Fibroblast of skin of abdomen (primary cell): ENCODE measurements around the gene RASGRP1. TPM values are rescaled to one million over a fixed set of nuclear protein-coding genes. Genes with fewer than 3 reads are reported as not detected.
"Not testable (repeated sequence)": the region's sequence is repeated elsewhere in the genome, so short reads cannot be mapped to it uniquely, and the experiment has no call there.

Source experiments
- DNase-seq: peaks from one replicate; pipeline ENCODE4 v3.0.0-alpha.2; 2013
- polyA plus RNA-seq, 2 experiments: library from polyadenylated mRNA; unstranded; fragments of 120-200 nt; gene quantifications; one replicate each; pipeline ENCODE4 v1.2.1, GENCODE V29; 2013; ENCODE audit not compliant: insufficient read length in 2 of 2

The RASGRP1 gene
- 2.4 TPM for polyA plus RNA-seq (2013, experiment 1 of 2; ENCODE audit: insufficient read length)
- polyA plus RNA-seq (2013, experiment 2 of 2; ENCODE audit: insufficient read length): 2.3 TPM

DNA sequence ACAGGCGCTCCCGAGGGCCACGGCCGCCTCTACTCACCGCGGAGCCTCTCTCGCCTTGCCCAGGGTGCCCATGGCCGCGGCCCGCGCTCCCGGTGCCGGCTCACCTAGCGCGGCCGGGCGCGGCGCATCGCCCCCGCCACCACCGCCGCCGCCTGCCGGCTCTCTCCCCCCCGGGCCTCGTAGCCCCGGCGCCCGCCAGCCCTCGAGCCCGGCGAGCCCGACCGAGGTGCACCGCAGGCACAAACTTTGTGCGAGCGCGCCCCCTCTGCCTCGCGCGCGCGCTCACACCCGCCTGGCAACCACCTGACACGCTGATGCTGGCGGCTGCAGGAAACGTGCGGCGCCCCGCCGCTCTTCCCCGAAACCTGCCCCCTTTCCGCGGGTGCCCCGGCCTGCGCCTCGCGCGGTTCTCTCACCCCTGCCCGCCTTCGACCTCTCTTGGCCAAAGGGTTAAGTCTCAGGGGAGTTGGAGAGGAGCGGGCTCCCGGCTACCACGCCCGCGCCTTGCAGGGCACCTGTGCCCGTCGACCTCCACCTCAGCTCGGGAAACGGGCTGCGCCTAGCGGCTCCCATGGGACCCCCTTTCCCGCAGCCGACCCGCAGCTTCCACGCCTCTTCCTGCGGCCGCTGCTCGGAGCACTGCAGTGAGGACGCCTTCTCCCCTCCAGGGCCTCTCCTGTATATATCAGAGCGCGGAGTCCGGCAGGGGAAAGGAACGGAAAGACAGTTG is at the start of gene RASGRP1:
Gene RASGRP1 (minus strand): TSS at position 258 of the 730 bp plus-strand sequence. CDS start 186 bp downstream, at position 72.
- peak; percentile 58 for DNase-seq

DNA sequence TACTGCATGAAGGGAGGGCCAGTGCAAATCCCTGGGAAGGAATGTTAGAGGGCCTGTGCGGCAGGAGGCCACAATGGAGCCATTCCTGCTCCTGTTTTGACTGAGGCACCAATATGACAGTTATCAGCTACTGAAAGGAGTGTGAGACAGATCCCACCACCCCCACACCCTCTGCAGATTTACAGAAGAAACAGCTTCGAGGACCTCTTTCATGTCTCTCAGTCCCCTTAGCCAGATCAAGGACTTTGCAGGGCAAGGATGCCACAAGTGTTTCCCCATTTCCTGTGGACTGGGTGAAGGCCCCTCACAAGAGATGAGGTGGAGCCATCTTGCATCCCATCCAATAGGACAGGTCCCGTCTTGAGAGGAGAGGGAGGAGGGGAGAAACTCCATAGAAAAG is 48.5 kb upstream of the RASGRP1 start:
- DNase-seq: no peak

DNA sequence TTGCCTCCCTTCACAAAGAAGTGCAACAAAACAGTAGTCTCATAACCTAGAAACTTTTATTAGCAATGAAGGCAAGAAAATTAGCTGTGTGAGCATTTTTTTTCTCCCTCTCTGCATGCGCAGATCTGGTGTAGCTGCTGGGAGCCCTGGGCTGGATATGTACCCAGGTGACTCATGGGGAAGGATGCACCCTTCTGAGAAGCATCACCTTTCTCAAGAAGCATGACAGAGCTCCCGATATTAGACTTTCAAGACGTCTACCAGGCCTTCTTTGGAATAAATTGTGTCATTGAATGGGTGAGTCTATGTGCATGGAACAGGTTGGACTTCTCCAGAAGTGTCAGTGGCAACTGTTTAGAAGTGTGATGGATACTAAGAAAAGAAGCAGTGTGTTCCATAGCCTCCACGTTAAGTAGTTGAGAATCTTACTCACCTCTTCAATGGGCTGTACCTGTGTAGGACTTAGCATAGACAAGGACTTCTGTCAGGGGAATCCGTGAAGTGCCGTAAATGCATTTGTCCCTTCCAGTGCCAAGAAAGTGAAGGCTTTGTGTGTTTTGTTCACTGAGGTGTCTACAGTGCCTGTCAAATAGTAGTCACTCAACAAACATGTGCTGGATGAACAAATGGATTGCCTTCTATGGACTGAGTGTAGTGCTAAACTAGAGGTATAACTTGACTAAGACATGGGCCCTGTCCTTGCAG is 47.7 kb upstream of the RASGRP1 start:
- DNase-seq: no peak

DNA sequence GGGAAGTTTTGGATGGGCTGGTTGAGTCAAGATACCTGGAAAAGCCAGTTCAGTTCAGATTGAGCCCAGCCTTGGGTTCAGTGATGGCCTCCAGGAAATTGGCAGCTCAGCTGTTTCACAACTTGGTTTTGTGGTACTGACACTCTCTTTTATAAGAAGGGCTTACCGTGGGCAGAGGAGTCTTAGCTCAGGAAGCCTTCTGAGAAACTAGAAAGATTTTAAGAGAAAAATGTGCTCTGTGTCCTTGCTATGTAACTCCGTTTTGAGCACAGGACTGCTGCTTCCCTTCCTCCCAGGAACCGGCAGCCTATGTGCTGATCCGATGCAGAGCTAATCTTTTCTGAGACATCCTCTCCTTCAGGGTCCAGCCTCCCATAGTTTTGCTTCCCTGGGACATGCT is 46.6 kb upstream of the RASGRP1 start:
- no peak for DNase-seq

DNA sequence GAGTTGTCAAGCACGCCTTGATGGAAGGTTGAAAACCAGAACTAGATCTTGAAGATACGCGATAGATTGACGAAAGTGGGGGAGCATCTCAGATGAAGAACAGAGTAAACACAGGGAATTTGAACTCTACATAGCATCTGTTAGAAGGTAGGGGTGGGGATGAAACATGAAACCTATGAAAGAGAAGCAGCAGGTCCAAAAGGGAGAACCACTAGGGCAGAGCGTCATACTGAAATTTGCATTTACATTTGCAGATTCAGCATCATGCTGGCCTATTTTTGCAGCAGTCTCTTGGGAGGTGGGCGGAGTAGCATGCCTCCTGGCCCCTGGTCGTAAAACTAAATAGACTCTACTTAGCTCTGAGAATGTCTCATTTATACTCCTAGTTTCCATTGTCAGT is 46.1 kb upstream of the RASGRP1 start:
- DNase-seq: no peak

DNA sequence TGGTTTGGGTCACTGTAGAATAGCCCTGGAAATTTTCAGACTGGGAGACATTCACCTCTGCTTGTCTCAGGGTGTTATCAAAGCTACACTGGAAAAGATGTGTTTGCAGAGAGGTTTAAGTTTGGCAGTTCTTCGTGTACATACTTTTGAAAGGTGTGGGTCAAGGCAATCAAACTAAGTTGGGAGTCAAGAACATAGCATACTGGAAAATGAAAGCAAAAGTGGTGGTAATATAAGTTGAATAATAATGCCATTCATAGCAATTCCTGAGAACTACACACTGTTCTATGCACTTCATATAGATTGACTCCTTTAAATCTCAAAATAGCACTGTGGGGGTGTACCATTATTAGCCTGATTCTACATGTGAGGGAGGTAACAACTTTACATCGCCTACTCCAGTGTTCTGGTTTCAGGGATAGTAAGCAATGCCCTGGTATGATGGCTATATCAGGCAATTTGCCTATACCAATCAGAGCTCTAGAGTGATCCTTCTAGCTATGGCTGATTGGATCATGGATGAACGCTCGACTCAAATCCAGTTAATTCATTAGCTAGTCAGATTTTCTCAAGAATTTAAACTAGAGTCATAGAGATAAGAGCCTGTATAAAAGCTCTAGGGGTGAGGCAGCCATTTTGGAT is 44.6 kb upstream of the RASGRP1 start:
- no peak for DNase-seq

DNA sequence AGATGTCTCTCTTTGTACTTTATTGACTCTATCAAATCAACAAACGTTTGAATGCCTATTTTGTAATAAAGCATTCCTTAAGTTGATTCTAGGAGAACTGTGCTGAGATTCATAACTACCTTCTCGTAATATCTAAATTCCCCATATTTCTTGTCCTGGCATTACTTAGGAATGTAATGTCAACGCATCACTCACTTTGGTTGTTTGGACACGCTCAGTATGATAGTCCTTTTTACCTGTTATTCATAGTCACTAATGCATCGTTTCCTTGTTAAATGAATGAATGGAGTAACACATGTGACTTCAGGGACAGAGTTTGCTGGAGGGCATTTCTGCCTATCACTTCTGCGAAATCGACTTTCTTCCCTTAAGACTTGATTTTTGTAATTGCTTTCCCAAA is 44.1 kb upstream of the RASGRP1 start:
- no peak for DNase-seq

DNA sequence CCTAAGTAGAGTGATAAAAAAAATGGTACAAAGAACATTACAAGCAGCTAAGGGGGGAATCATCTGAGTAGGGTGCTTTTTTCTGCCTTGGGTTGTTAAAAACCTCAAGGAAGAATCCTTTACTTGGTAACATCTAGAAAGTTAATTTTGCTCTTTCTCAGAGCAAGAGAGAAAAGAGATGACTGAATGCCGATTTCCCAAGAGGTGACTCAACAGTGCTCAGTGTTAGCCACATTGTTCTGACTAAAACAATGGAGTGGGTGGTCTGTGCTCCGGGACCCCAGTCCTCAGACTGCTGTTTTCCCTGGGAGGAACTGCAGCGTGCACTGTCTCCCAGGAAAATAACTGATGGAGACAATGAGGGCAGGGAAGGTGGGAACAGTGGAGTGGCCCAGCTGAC is 41.1 kb upstream of the RASGRP1 start:
- DNase-seq: no peak

DNA sequence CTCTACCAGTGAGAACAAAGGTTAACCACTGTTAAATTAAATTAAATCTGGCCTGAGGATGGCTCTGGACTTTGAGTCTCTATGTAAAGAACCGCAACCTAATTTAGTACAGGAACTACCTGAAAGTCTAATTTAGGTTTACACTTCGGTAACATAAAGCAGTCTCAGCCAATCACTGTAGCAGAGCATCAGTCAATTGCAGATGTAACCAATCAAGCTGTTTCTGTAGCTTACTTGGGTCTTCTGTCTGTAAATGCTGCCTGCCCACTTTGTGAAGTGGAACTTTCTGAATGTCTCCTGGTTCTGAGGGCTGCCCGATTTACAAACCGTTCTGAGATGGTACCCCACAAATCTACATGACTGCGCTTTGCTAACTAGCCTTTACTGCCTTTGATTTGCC is 39.1 kb upstream of the RASGRP1 start:
- no peak for DNase-seq

DNA sequence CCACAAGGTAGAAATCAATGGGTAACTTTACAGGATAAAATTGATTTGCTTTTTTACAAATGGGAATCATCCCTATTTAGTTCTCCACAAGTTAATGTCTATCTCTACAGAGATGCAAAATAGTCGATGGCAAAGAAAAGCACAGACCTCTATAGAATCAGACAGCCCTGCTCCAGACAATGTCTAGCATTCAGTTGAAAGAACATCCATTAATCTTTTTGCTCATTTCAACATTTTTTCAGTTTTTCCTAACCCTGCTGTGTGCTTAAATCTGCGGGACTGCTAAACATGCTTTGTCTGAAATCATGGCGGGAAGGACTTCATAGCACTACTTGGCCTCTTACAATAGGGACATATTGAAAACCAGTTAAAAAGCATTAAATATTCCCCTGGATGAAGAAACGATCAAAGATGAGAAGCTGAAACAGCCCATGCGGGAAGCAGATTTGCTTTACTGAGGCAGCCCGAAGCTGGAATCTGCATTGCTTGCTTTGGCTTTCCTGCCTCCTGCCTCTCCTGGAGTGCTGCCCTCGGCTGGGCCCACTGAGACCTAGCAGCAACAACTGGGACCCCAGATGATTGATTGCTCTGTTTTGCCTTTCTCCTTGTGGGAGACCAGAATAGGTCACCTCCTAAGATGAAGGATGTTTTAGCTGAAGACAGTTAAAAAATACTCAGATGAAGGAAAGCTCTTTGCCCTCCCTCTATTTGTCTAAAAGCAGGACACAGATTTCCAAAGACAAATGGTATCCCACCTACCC is 38.5 kb upstream of the RASGRP1 start:
- no peak for DNase-seq

DNA sequence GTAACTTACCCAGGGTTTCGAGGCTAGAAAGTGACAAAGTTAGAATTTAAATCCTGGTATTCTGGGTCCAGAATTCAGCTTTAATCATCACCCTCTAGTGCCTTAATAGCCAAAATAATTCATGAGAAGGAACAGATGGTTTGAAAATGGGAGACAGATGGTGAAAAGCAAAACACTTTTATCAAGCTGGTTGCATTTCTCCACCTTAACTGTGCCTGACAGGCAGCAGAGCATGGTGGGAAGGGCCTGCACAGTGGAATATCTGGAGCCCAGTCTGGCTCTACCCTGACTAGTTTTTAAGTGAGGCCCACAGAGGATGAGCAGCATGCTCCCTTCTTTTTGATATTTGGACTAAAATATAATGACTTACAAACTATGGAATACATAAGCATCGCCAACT is 35.6 kb upstream of the RASGRP1 start:
- no peak for DNase-seq

DNA sequence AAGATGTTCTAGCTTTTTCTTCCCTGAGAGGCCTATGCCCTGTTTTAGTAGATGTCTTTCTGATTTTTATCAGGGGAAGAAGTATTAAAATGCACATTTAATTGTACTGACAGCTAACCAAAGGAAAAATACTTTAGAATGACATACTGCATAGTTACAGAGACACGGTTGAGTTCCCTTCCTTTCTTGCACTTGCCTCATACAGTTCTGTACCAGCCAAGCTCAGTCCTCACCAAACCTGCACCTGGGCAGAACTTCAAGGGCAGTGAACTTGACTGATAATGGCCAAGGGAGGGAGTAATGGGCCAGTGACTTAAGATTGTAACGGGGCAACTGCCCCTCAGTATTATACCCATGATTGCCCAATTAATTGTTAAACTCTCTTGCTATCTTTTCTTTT is 34.1 kb upstream of the RASGRP1 start:
- no peak for DNase-seq

DNA sequence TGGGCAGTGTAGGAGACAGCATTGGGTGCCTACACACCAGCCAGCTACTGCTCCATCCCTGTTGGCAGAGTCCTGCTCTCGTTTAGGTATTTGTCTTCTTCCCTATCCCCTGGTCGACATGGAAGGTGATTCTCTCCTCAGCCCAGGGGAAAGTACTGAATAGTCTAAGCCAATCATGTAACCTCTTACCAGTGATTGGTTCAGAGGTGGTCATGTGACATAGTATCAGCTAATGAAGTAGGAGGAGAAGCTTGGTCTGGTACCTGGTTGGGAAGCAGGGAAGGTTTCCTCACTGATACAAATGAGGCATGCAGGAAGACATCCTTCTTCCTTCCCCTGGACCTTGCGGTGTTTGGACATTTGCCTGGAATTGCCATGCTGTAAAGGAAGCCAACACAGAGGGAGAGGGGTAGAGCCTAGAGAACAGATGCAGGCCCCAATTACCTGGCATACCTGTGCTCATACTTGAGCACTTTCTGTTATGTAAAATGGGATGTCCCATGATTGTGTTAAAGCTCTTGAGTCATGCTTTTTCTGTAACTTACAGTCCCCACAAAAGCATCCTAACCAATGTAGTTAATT is 32.7 kb upstream of the RASGRP1 start:
- no peak for DNase-seq

DNA sequence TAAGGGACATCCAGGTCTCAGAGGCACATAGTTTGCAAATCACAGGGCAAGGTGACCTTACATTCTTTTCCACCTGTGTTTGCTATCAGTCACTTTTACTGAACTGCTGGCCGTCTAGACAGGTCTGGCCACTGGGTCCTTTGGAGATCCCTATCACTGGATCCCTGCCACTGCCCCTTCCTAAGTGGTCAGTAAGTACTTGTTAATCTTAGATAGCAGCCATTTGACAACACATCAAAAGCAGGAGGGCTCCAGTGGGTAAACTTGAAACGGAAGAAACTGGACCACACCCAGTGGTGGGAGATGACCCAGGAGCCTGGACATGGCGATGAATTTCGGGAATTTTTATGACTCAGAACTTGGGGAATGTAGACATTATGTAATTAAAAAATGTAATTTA is 28.9 kb upstream of the RASGRP1 start:
- DNase-seq: no peak

DNA sequence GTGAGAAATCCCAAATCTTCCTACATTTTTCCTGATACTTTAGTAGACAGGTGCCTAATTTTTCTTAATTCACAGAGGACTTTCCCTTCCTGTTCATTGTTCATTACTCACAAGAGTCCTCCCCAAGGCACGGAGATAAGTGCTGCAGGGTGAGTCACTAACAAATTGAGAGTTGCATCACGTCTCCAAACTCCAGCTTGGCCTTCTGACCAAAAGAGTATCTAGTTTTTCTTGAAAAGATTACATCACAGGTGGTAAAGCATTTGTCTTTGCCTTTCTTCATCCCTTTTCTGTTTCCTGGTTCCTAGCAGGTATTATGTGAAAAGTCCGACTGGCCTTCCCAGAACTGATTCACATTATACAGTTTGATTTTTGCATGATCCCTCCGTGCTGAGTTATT is 24.9 kb upstream of the RASGRP1 start:
- peak; percentile 77 for DNase-seq

DNA sequence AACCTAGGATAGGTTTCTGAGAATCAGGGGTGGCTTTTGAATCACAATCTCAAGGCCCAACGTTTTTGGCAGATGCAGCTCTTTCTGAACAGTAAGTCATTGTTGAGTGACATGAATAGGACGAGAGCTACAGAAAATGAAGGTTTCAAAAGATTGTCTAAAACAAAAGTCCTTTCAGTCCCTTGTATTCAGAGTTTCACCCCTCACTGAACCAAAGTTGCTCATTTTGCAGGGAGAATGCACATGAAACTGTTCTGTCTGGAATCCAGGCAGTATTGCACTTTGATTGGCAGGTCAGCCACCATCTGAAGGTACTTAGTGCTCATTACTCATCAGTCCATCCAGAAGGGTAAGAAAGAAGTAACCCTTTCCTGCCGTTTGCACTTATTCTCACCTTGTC is 24.1 kb upstream of the RASGRP1 start:
- DNase-seq: peak; percentile 15

DNA sequence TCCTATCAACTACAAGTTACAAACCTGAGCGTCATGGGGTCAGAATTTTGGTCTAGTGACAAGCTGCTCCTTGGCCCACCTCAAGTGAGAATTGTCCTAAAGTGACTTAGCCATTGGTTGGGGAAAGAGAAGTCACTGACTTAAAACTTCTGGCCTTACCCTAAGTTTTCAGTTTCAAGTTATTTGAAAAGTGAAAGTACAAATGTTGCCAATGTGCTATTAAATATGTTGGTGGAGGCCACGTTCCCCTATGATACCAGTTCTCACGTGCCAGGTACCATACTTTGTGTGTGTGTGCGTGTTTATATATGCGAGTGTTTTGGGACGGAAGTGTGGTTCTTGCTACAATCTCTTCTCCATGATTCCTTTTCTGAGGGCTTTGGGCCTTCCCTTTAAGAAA is 22.6 kb upstream of the RASGRP1 start:
- no peak for DNase-seq

DNA sequence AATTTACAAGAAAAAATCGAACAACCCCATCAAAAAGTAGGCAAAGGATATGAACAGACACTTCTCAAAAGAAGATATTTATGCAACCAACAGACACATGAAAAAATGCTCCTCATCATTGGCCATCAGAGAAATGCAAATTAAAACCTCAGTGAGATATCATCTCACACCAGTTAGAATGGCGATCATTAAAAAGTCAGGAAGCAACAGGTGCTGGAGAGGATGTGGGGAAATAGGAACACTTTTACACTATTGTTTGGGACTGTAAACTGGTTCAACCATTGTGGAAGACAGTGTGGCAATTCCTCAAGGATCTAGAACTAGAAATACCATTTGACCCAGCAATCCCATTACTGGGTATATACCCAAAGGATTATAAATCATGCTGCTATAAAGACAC is 21.4 kb upstream of the RASGRP1 start:
- not testable (repeated sequence) for DNase-seq

DNA sequence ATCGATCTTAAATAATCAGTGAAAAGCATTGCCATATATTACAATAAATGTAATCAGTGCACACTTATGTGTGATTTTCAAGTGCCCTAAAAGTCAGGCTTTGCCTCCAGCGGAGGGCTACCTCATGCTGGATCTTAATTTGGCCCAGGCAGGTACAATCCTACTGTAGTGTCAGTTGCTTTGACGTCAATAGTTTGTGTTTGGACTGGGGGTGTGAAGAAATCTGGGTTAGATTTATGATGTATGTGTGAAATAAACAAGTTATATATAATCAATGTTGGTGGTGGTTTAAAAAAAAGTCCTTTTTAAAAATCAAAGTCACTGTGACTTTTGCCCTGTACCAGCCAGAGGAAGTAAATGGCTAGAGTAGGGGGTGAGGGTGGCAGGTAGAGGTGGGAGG is 14.0 kb upstream of the RASGRP1 start:
- DNase-seq: no peak

DNA sequence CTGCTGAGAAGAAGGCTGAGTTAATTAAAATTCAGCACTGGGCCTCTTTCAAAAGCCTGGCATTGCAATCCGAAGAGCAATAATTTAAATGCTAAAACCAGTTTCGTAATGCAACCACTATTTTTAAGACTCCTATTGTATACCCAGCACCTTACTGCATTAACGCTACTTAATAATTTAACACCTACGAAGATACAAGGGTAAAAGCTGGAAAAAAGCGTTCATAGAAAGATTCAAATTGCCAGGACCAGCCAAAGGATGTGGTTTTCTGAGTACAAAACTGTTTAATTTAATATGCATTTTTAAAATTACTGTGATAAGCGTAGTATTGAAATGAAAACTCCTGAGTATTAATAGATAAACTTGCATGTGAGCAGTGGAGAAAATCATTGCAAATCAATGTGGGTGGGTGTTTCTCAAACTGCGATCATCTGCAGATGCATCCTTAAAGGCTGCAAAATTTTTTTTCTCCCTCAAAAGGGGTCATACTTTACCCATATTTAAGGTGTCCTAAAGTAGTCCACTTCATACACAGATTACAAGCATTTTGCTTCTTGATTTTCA is 12.9 kb upstream of the RASGRP1 start:
- DNase-seq: no peak

DNA sequence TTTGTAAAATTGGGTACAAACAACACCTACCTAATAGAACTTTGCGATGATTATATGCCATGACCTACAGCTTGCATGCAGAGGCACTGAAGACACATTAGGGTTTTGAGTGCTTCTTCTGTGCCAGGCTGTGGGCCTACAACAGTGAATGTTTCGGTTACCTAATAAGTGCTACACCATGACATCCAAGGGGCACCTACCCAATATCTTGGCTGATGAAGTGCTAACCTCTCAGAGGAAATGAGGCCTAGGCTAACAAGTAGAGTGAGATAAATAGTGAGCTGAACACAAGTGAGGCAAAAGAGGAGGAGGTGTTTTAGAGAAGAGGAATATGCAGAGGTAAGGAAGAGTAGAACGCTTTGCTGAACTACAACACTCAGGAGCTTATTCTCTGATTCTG is 12.2 kb upstream of the RASGRP1 start:
- no peak for DNase-seq

DNA sequence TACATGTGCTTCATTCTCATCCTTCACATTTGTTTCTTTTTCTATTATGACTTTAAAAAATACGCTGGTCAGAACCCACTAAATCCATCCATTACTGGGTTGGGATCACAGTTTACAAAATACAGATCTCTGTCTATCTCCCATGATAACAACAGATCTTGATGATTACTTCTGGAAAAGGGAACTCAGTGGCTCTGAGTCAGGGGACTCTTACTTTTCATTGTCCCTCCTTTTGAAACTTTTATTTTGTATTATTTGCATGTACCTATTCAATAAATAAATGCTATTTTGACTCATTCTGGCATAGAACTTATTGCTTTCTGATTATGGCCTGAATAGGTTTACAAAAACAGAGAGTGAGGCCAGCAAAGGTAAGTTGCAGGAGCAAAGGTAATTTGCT is 11.6 kb upstream of the RASGRP1 start:
- DNase-seq: no peak
